HG03175 (cell line): ENCODE measurements around the gene SERINC3.
"Not testable (repeated sequence)": the region's sequence is repeated elsewhere in the genome, so short reads cannot be mapped to it uniquely, and the experiment has no call there.

Experiments
- ATAC-seq: cut with Tn5 transposase; IDR thresholded peaks from one replicate; pipeline ENCODE4 v1.9.1; 2021; ENCODE audit warnings: mild to moderate bottlenecking, moderate library complexity; ENCODE audit not compliant: unreplicated experiment

Gene SERINC3

GRCh38 chr20:44494681-44495080 lies 27.2 kb downstream of the SERINC3 start:
- ATAC-seq: no peak

DNA sequence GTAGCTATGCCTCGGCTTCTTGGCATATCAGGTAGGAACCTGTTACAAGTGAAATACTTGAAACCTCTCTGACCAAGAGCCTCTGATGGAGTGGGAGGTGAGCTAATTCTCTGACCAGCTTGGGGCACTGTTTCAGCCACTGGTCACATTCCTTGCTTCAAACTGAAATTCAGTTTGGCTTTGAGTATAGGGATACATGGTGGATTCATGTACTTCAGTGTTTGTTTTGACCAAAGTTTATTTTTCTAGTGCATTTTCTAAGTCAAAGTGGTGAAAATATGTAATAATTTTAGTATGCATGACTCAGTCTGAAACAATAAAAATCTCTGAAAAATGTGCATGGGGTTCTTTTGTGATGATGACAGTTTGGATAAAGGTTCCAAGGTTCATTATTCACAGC lies 27.6 kb downstream of the SERINC3 start:
- no peak for ATAC-seq

DNA sequence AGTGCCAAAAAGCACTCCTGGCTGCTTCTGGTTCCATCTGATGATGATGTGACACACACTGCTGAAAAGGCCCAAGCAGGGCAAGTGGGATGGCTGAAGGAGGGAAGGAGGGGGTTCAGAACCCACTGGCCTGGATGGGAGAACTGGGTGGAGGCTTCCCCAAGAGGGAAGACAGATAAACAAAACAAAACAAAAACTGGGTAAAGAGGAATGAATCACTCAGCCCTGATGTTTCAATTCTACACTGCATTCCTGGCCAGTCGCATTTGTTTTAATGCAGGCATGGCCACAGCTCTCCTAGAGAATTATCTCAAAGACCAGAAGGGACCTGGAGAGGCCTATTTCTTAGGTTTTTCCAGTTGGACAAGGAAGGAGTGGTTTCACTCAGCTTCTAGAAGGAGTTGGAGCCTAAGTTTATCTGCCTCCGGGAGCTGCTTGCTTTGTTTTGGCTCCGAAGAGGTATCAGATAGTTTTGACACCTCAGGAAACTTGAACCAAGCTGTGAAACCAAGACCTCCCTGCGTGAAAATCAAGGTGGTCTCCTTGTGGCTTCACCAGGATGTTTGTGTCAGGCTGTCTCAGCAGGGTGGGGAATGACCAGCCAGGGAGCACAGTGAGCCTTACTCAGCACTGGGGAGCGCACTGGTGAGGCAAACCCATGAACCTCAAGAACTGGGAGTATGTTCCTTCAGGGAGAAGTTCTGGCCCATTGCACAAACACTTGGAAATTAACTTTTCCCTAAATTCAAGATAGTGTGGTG lies 30.1 kb downstream of the SERINC3 start:
- ATAC-seq: no peak

DNA sequence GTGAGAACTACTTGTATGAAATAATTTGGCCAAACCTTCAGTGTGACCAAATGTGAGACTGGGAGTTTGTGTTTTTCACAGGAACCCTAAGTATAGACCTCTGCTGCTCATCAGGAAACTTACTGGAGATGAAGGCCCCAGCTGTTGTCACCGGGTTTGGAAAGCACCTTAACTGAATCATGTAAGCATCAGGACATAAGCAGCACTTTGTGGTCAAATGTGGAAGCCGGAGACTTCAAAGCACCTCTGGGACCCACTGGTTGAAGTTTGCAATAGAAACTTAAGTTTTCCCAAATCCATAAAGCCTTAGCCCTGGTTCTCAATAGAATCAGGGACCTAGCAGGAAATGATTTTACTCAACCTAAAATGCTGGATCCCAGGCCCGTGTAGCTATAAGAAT lies 31.9 kb downstream of the SERINC3 start:
- ATAC-seq: no peak

DNA sequence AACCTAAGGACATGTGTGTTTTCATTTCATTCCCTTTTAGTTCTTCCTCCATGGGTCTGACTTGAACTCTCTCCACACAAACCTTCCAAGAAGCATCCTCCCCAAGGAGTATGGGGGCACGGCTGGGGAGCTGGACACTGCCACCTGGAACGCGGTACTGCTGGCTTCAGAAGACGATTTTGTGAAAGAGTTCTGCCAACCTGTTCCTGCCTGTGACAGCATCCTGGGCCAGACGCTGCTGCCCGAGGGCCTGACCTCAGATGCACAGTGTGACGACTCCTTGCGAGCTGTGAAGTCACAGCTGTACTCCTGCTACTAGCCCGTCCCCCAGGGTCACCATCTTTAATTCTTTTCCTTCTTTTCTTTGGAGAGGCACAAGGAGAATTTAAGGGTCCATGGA lies 32.6 kb downstream of the SERINC3 start:
- ATAC-seq: no peak

GRCh38 chr20:44488551-44488950 lies 33.3 kb downstream of the SERINC3 start:
- ATAC-seq: no peak

GRCh38 chr20:44485830-44486198 lies 36.1 kb downstream of the SERINC3 start:
- ATAC-seq: no peak

GRCh38 chr20:44485078-44485829 lies 36.6 kb downstream of the SERINC3 start:
- no peak for ATAC-seq

GRCh38 chr20:44483112-44483511 lies 38.8 kb downstream of the SERINC3 start:
- no peak for ATAC-seq

- no peak for ATAC-seq
Observed at GRCh38 chr20:44481719-44482416, 40.0 kb downstream of the SERINC3 start.

- ATAC-seq: no peak
Observed at GRCh38 chr20:44480097-44480496, 41.8 kb downstream of the SERINC3 start.

DNA sequence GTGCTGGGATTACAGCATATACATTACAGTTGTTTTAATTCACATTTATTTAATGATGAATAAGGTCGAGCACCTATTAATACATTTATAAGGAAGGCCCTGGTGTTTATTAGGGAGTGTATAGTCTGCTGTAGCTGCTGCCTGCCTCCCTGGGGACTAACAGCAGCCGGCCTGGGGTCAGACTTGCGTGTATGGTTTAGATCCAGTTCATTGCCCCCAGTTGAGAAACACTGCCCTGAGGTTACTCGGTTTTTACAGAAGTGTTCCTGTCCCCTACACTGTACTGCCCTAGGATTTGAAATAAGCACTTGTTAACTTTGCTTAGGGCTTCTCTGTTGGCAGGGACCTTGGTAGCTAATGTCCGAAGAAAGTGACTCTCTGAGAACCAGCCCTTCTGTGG lies 42.2 kb downstream of the SERINC3 start:
- ATAC-seq: no peak

GRCh38 chr20:44478206-44478605 lies 43.7 kb downstream of the SERINC3 start:
- no peak for ATAC-seq

DNA sequence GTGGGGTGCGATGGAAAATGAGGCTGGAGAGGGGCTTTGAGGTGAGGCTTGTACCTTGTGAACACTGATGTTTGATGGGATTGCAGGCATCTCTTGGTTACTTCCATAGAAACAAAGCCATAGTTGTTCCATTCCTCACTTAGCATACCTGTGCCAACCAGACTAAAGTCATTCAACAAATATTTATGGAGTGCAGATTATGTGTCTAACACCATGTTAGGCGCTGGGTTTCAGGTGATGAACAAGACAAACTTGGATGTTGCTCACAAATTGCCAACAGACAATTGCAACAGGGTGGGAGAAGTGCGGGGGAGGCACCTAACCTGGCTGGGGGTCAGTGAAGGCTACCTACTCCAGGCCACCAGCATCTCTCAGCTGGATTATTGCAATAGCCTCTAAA lies 44.7 kb downstream of the SERINC3 start:
- no peak for ATAC-seq

DNA sequence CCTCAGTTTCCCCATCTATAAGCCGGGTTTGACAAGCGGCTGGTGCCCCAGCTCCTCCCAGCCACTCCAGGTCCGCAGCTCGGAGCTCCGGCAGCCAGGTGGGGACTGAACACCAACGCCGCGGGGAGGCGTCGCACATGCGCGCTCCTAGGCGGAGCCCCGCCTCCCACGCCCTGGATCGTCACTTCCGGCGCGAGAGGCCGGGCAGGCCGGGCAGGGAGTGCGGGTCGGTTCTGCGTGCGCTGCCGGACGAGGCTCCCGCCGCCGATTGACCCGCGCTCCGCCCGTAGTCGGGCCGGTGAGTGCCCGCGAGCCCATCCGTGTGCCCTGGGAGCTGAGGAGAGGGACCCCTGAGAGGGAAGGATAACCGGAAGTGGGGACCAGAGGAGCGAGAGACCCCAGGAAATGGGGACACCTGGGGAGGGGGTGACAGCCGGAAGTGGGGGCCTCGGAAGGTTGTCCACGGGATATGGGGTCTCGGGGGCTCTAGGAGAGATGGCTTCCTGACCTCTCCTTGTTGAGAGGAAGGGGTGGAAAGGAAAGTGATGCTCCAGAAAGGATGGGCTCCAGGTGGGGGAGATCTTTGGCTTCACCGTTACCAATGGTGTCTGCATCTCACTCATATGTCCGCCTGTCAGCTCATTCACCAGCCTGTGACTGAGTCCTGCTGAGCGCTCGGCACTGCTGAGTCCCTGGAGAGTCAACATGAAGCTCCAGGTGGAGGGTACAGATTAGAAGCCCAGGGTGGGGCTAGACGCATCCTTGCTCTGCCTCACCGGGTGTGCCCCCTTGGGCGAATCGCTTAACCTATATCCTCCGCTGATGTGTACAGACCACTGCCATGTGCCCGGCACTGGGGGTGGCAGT lies 45.9 kb downstream of the SERINC3 start, which contains the start of gene TTPAL:
TTPAL (plus strand) TSS at position 181 of the 867 bp plus-strand sequence. CDS start 4,126 bp downstream, outside the sequence.
- peak; percentile 95 for ATAC-seq

- no peak for ATAC-seq
Observed at GRCh38 chr20:44475372-44475693, 46.5 kb downstream of the SERINC3 start.

DNA sequence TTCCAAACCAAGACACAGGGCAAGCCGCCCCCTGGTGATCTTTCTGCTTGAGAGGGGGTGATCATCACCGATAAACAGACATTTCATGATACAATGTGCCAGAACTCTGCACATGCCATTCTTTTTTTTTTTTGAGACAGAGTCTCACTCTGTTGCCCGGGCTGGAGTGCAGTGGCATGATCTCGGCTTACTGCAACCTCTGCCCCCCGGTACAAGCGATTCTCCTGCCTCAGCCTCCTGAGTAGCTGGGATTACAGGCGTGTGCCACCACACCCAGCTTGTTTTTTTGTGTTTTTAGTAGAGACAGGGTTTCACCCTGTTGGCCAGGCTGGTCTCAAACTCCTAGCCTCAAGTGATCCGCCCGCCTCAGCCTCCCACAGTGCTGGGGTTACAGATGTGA lies 49.6 kb downstream of the SERINC3 start:
- ATAC-seq: not testable (repeated sequence)

DNA sequence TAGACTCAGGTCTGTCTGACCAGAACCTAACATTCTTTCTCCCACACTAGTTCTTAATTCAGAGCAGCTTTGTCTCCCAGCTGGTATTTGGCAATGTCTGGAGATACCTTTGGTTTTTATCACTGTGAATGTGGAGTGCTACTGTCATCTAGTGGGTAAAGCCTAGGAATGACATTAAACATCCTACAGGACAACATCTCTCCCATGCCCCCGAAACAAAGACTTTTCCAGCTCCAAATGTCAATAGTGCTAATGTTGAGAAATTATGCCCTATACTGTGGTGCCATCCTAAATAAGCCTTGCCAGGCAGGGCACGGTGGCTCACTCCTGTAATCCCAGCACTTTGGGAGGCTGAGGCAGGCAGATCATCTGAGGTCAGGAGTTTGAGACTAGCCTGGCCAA lies 50.4 kb downstream of the SERINC3 start:
- ATAC-seq: no peak

- ATAC-seq: no peak
Observed at GRCh38 chr20:44470327-44470726, 51.5 kb downstream of the SERINC3 start.

GRCh38 chr20:44468044-44468782 lies 53.7 kb downstream of the SERINC3 start:
- ATAC-seq: no peak
